SK-N-MC (cell line): ENCODE data around the gene ZFX.

Experiments
- EZH2 ChIP-seq: fragments of 200-600 bp; sonication (generic); IDR thresholded peaks from one replicate; pipeline ENCODE4 v1.6.1; 2017; ENCODE audit warnings: antibody characterized with exemption
- POLR2AphosphoS5 ChIP-seq: IDR thresholded peaks from 2 replicates; pipeline ENCODE4 v1.6.1; 2012; ENCODE audit warnings: mild to moderate bottlenecking, low read depth, low read length, borderline replicate concordance

- TF ChIP-seq POLR2AphosphoS5 = no peak
- TF ChIP-seq EZH2 = no peak
These were observed 5.0 kb upstream of the ZFX start for GRCh38 chrX:24144528-24144927.
